SK-N-SH treated with all-trans-retinoic acid at 6 μM for 48 hours (cell line): Measurements from ENCODE around the gene IPPK.

ENCODE experiments used
- ATAC-seq: fragments of 200-7000 bp; cut with Tn5 transposase; 3 replicates; pipeline ENCODE4 v1.9.1; 2020; ENCODE audit warnings: mild to moderate bottlenecking, moderate library complexity
- ARNTL ChIP-seq: fragments of 450-650 bp; formaldehyde crosslinking; IDR thresholded peaks from 2 replicates; pipeline ENCODE4 v1.5.0; 2020; ENCODE audit warnings: low read depth, mild to moderate bottlenecking, moderate library complexity, borderline replicate concordance
- CSDC2 ChIP-seq: fragments of 250-450 bp; sonication (Bioruptor Pico); IDR thresholded peaks from 2 replicates; pipeline ENCODE4 v1.5.0; 2020; ENCODE audit warnings: mild to moderate bottlenecking, moderate library complexity
- ESRRG ChIP-seq: fragments of 250-450 bp; sonication (Bioruptor Pico); IDR thresholded peaks from 2 replicates; pipeline ENCODE4 v1.6.1; 2021; ENCODE audit warnings: mild to moderate bottlenecking
- GLIS3 ChIP-seq: fragments of 250-450 bp; sonication (Bioruptor Pico); IDR thresholded peaks from 2 replicates; pipeline ENCODE4 v1.5.0; 2020; ENCODE audit warnings: mild to moderate bottlenecking, moderate library complexity
- ISL1 ChIP-seq: fragments of 250-450 bp; sonication (Bioruptor Pico); IDR thresholded peaks from 2 replicates; pipeline ENCODE4 v2.1.2; 2022; ENCODE audit warnings: mild to moderate bottlenecking, moderate library complexity
- OSR1 ChIP-seq: fragments of 250-450 bp; sonication (Bioruptor Pico); IDR thresholded peaks from 2 replicates; pipeline ENCODE4 v1.8.0; 2022; ENCODE audit warnings: moderate library complexity, mild to moderate bottlenecking, inconsistent platforms
- RARB ChIP-seq: fragments of 250-450 bp; sonication (Bioruptor Pico); IDR thresholded peaks from 2 replicates; pipeline ENCODE4 v1.8.0; 2021; ENCODE audit warnings: mild to moderate bottlenecking, moderate library complexity
- SNAI2 ChIP-seq: fragments of 250-450 bp; sonication (Bioruptor Pico); IDR thresholded peaks from 2 replicates; pipeline ENCODE4 v1.5.0; 2020; ENCODE audit warnings: mild to moderate bottlenecking, moderate library complexity
- TCF4 ChIP-seq: fragments of 250-450 bp; sonication (Bioruptor Pico); IDR thresholded peaks from 2 replicates; pipeline ENCODE4 v1.8.0; 2021; ENCODE audit warnings: mild to moderate bottlenecking, moderate library complexity, borderline replicate concordance
- ZC3H10 ChIP-seq: fragments of 250-450 bp; sonication (Bioruptor Pico); IDR thresholded peaks from 2 replicates; pipeline ENCODE4 v1.5.1; 2021; ENCODE audit warnings: mild to moderate bottlenecking, moderate library complexity
- ZFP3 ChIP-seq: fragments of 250-450 bp; sonication (Bioruptor Pico); IDR thresholded peaks from 2 replicates; pipeline ENCODE4 v1.5.0; 2020; ENCODE audit warnings: mild to moderate bottlenecking, moderate library complexity
- ZFP30 ChIP-seq: fragments of 450-650 bp; formaldehyde crosslinking; IDR thresholded peaks from 2 replicates; pipeline ENCODE4 v1.5.0; 2022; ENCODE audit warnings: mild to moderate bottlenecking, moderate library complexity
- ZNF70 ChIP-seq: fragments of 450-650 bp; formaldehyde crosslinking; IDR thresholded peaks from 2 replicates; pipeline ENCODE4 v1.5.0; 2020; ENCODE audit warnings: mild to moderate bottlenecking, moderate library complexity
- ZNF8 ChIP-seq: fragments of 450-650 bp; formaldehyde crosslinking; IDR thresholded peaks from 2 replicates; pipeline ENCODE4 v1.5.0; 2020; ENCODE audit warnings: mild to moderate bottlenecking, moderate library complexity
- TF ChIP-seq, protein P1 (sequence below): fragments of 250-450 bp; sonication (Bioruptor Pico); IDR thresholded peaks from 2 replicates; pipeline ENCODE4 v1.5.1; 2020; ENCODE audit warnings: low read depth, mild to moderate bottlenecking, moderate library complexity
- TF ChIP-seq, protein P2 (sequence below): fragments of 250-450 bp; sonication (Bioruptor Pico); IDR thresholded peaks from 2 replicates; pipeline ENCODE4 v1.8.0; 2020; ENCODE audit warnings: mild to moderate bottlenecking, moderate library complexity, borderline replicate concordance
- TF ChIP-seq, protein P3 (sequence below): fragments of 250-450 bp; sonication (Bioruptor Pico); IDR thresholded peaks from 2 replicates; pipeline ENCODE4 v1.8.0; 2021; ENCODE audit warnings: low read depth, mild to moderate bottlenecking, moderate library complexity, borderline replicate concordance
- TF ChIP-seq, protein P4 (sequence below): fragments of 250-450 bp; sonication (Bioruptor Pico); IDR thresholded peaks from 2 replicates; pipeline ENCODE4 v1.5.0; 2020; ENCODE audit warnings: mild to moderate bottlenecking, moderate library complexity

Gene IPPK

DNA sequence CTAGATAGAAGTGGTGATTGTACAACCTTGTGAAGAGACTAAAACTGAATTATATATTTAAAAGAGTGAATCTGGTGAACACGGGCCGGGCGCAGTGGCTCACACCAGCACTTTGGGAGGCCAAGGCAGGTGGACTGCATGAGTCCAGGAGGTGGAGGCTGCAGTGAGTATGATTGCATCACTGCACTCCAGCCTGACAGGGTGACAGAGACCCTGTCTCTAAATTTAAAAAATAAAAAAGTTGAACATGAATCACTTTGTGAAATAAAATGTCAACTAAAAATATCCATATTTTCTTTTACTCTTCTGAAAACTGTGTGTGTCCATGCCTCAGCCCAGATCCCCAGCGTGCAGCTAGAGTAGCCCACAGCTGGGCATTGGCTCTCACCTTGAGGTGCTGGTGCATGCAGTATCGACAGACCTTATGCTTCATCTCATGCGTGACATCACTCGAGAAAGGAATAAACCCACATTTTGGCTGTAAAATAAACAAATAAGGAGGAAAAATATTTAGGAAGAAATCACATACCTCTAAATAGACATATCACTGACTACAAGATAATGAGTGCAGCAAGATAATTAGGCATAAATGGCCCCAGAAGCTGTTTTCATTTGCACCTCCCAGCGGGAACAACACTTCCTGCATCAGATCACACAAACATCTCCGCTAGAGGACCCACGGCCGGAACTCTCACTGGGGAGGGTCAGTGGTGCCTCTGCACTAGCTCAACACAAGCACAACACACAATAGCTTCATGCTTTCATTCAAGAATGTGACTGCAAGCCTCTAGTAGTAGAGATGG is 22.1 kb downstream of the IPPK start:
- TF ChIP-seq SNAI2 = no peak
- no peak for TF ChIP-seq RARB (CRISPR knock-in tag)
- no peak for TF ChIP-seq ZNF8
- TF ChIP-seq, protein P1, sequence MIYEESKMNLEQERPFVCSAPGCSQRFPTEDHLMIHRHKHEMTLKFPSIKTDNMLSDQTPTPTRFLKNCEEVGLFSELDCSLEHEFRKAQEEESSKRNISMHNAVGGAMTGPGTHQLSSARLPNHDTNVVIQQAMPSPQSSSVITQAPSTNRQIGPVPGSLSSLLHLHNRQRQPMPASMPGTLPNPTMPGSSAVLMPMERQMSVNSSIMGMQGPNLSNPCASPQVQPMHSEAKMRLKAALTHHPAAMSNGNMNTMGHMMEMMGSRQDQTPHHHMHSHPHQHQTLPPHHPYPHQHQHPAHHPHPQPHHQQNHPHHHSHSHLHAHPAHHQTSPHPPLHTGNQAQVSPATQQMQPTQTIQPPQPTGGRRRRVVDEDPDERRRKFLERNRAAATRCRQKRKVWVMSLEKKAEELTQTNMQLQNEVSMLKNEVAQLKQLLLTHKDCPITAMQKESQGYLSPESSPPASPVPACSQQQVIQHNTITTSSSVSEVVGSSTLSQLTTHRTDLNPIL (CRISPR knock-in tag) = no peak
- TF ChIP-seq TCF4 (CRISPR knock-in tag) = no peak
- no peak for TF ChIP-seq GLIS3 (CRISPR knock-in tag)
- TF ChIP-seq, protein P2, sequence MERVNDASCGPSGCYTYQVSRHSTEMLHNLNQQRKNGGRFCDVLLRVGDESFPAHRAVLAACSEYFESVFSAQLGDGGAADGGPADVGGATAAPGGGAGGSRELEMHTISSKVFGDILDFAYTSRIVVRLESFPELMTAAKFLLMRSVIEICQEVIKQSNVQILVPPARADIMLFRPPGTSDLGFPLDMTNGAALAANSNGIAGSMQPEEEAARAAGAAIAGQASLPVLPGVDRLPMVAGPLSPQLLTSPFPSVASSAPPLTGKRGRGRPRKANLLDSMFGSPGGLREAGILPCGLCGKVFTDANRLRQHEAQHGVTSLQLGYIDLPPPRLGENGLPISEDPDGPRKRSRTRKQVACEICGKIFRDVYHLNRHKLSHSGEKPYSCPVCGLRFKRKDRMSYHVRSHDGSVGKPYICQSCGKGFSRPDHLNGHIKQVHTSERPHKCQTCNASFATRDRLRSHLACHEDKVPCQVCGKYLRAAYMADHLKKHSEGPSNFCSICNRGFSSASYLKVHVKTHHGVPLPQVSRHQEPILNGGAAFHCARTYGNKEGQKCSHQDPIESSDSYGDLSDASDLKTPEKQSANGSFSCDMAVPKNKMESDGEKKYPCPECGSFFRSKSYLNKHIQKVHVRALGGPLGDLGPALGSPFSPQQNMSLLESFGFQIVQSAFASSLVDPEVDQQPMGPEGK (CRISPR knock-in tag) = no peak
- no peak for TF ChIP-seq ZFP3 (CRISPR knock-in tag)
- no peak for TF ChIP-seq ZNF70 (CRISPR knock-in tag)
- no peak for TF ChIP-seq ZC3H10
- TF ChIP-seq CSDC2 (CRISPR knock-in tag) = no peak
- TF ChIP-seq, protein P3, sequence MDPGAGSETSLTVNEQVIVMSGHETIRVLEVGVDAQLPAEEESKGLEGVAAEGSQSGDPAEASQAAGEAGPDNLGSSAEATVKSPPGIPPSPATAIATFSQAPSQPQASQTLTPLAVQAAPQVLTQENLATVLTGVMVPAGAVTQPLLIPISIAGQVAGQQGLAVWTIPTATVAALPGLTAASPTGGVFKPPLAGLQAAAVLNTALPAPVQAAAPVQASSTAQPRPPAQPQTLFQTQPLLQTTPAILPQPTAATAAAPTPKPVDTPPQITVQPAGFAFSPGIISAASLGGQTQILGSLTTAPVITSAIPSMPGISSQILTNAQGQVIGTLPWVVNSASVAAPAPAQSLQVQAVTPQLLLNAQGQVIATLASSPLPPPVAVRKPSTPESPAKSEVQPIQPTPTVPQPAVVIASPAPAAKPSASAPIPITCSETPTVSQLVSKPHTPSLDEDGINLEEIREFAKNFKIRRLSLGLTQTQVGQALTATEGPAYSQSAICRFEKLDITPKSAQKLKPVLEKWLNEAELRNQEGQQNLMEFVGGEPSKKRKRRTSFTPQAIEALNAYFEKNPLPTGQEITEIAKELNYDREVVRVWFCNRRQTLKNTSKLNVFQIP = no peak
- TF ChIP-seq, all 23 proteins: peak for 0
- ATAC-seq = no peak

DNA sequence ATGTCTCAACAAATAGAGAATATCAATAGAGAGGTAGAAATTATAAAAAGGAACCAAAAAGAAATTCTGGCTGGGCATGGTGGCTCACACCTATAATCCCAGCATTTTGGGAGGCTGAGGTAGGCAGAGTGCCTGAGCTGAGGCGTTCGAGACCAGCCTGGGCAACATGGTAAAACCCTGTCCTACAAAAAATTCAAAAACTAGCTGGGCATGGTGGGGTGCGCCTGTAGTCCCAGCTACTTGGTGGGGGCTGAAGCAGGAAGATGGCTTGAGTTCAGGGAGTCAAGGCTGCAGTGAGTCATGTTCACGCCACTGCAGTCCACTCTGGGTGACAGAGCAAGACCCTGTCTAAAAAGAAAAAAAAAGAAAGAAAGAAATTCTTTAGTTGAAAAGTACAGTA is 24.9 kb downstream of the IPPK start:
- ATAC-seq = no peak
- no peak for TF ChIP-seq ZFP3 (CRISPR knock-in tag)
- TF ChIP-seq ZFP30 (CRISPR knock-in tag) = no peak
- TF ChIP-seq OSR1 (CRISPR knock-in tag) = no peak
- TF ChIP-seq RARB (CRISPR knock-in tag) = no peak
- TF ChIP-seq, protein P1 (CRISPR knock-in tag) = no peak
- no peak for TF ChIP-seq ZNF70 (CRISPR knock-in tag)
- TF ChIP-seq, all 23 proteins: peak for 0

DNA sequence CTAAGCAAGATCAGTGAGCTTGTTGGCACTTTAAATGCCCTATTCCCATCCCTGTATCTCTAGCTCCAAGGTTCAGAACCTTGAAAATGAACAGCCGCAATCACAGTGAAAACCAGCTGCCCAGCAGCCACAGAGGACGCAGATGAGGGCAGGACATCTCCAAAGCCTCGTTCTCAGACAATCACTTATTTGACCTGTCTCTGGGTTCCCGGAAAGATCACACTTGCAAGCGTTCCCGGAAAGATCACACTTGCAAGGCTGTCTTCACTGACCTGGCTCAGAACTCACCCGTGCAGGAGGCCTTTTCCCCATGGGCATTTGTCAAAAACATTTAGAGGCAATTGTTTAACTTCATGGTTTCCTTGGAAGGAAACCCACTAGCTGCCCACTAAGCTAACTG is 25.7 kb downstream of the IPPK start:
- ATAC-seq = no peak
- TF ChIP-seq ISL1 (CRISPR knock-in tag) (no peak), ARNTL (CRISPR knock-in tag) (no peak), TCF4 (CRISPR knock-in tag) (no peak), ZNF70 (CRISPR knock-in tag) (no peak), RARB (CRISPR knock-in tag) (no peak), ZNF8 (no peak)
- TF ChIP-seq, protein P4, sequence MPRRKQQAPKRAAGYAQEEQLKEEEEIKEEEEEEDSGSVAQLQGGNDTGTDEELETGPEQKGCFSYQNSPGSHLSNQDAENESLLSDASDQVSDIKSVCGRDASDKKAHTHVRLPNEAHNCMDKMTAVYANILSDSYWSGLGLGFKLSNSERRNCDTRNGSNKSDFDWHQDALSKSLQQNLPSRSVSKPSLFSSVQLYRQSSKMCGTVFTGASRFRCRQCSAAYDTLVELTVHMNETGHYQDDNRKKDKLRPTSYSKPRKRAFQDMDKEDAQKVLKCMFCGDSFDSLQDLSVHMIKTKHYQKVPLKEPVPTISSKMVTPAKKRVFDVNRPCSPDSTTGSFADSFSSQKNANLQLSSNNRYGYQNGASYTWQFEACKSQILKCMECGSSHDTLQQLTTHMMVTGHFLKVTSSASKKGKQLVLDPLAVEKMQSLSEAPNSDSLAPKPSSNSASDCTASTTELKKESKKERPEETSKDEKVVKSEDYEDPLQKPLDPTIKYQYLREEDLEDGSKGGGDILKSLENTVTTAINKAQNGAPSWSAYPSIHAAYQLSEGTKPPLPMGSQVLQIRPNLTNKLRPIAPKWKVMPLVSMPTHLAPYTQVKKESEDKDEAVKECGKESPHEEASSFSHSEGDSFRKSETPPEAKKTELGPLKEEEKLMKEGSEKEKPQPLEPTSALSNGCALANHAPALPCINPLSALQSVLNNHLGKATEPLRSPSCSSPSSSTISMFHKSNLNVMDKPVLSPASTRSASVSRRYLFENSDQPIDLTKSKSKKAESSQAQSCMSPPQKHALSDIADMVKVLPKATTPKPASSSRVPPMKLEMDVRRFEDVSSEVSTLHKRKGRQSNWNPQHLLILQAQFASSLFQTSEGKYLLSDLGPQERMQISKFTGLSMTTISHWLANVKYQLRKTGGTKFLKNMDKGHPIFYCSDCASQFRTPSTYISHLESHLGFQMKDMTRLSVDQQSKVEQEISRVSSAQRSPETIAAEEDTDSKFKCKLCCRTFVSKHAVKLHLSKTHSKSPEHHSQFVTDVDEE (CRISPR knock-in tag) = no peak

DNA sequence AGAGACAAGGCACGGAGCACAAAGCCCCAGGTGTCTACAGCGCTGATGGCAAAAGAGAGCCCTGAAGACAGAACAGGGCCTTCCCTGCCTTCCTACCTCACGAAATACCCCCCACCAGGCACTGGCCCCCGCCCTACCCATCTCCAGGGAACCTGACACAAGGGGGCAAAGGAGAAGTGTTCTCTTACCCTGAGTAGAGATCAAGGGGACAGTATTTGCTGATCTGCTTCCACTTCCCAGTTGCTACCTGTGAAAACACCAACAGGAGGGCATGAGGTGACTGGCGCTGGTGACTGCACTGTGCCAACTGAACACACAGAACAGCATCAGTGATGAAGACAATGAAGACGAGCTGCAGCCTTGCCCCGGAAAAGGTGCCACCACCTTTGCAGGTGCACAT is 27.4 kb downstream of the IPPK start:
- no peak for ATAC-seq
- TF ChIP-seq, protein P4 (CRISPR knock-in tag) = no peak
- TF ChIP-seq RARB (CRISPR knock-in tag) (no peak), ESRRG (CRISPR knock-in tag) (no peak), ZFP3 (CRISPR knock-in tag) (no peak)
- TF ChIP-seq, protein P2 (CRISPR knock-in tag) = no peak
- TF ChIP-seq, protein P3 = no peak
